HG02763 (cell line): Measurements from ENCODE around the gene HIBADH.
A peak's percentile ranks its signal among the peaks of the same experiment; 100 is the strongest.

Experiments used
- ATAC-seq: cut with Tn5 transposase; IDR thresholded peaks from one replicate; pipeline ENCODE4 v1.9.1; 2021; ENCODE audit warnings: mild to moderate bottlenecking, moderate library complexity; ENCODE audit not compliant: unreplicated experiment

The HIBADH gene

DNA sequence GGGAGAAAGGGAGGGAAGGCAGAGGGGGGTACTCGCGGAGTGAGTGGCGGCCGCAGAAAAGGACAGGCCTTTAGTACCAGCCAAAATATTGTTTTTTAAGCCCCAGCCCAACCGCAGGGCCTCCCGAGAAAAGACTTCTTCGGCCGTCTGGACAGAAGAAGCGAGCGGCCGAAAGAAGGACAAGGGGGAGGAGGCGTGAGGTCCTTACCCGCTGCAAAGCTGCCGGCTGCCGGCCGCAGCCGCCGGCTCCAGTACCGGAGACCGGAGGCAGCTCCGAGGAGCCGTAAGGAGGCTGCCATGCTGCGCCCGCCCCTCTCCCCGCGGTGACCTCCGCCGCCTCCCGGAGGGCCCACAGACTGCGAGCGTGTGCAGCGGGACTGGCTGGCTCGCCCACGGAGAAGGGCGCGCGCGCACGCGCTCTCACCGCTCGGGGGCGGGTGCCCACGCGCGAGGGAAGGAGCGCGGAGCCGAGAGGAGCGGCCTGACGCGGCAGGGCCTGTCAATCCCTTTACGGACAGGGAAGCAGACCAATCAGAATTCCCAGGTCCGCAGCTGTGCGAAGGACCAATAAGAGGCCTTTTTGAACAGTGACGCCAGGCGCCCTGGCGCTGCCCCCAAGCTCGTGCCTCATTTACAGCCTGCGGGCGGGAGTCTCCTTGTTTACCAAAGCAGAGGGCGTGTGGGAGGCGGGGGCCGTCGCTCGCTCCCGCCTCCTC lies at the start of gene HIBADH:
Gene HIBADH, minus strand, starts transcription at position 394 of the 716 bp plus-strand sequence. Its CDS starts 95 bp downstream, at position 299.
- peak; percentile 99 for ATAC-seq

DNA sequence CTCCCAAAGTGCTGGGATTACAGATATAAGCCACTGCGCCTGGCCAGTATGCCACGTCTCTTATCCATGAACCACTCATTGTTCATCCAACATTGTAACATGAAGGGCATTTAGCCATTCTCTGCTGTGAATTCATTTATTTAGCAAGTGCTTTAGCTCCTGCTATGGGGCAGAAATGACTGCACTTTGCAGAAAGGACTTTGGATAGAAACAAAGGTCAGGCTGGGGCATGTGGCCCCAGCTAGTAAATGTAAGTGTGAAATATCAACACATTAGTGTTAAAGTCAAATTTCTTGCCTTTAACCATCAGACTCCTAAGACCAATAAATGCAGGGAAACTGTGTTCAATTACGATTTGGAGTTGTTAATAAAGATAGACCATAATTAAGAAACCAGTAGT lies 49.5 kb upstream of the HIBADH start:
- ATAC-seq: no peak

DNA sequence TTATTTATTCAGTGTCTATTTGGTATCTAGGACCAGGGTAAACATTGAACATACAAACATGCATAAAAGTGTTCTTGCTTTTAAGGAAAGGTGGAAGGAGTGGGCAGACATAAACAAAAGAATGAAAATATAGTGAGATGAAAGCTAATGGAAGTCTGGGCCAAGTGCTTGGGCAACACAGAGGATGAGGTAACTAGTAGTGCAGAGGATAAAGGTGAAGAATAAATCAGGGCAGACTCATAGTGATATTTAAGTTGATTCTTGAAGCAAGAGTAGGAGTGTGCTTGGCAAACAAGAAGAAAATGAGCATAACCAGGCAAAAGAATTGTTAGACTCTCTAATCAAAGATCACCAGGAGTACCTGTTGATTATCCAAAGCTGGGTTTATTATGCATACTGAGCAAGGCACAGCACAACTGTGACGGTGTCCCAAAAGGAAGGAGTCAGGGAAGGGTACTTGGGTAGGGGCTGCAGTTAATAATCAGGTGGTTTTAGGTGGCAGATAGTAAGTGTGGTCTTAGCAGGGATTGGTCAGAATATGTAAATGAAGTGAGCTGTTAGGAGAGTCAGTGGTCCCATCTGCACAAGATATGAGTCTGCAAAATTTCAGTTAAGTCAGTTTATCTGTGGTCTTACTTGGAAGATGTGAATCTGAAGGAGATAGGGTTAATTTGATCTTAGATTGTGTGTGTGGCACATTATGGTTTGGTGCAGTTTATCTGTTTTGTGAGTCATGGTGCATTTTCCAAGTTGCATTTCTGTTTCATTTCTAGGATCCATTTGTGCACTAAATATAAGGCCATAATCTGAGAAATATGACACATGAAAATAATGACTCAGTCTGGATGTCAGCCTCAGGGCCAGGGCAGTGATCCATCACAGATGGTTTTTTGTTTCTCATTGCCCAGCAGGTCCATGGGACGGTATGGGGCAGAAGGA lies 46.7 kb upstream of the HIBADH start:
- no peak for ATAC-seq

DNA sequence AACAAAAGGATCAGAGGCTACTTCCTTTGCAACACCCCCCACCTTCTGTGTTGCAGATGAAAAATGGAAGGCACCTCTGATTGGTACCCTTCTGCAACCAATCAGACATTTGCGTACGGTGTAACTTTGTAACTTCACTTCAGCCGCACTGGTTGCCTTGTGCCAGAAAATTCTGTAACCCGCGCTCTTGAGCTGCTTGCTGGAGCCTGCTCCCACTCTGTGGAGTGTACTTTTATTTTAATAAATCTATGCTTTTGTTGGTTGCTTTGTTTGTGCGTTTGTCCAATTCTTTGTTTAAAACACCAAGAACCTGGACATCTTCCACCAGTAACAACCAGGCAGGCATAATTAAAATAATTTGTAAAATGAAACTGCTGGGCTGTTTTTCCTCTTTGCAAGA lies 45.8 kb upstream of the HIBADH start:
- no peak for ATAC-seq

DNA sequence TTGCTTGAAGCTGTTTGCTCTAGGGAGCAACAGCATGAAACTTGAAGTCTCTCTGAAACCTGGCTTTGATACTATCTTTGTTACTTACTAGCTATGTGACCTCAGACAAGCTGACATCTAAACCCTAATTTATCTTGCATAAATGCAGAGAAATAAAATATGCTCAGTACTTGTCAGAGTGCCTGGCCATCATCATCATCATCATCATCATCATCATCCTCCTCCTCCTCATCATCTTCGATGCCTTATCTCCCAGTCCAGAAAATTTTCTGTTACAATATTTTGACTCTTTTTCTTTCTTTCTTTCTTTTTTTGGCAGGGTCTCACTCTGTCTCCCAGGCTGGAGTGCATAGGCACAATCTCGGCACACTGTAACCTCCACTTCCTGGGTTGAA lies 42.5 kb upstream of the HIBADH start:
- ATAC-seq: no peak

DNA sequence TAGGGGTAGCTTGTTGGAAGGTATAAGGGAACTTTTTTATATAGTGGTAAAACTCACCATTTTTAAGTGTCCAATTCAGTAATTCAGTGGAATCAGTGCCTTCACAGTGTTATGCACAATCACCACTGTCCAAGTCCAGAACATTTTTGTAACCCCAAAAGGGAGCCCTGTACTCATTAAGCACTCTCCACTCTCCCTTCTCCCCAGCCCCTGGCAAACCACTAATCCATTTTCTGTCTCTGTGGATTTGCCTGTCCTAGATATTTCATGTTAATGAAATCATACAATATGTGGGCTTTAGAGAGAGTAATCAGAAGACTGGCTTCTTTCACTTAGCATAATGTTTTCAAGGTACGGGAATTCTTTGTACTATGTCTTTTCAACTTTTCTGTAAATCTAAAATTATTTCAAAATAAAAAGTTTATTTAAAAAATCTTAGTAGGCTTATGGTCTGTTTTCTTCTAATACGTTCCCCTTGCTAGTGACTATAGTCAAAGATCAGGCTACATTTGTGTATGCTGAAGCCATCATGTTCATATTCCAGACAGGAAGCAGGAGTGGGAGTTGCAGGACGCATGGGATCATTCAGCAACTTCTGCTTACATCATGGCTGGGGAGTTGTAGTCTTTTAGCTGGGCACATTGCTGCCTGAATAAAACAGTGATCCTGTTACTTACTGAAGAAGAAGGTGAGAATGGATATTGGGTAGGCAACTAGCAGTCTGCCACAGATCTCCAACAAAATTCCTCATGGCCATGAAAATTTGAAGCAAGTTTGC lies 41.9 kb upstream of the HIBADH start:
- ATAC-seq: no peak

DNA sequence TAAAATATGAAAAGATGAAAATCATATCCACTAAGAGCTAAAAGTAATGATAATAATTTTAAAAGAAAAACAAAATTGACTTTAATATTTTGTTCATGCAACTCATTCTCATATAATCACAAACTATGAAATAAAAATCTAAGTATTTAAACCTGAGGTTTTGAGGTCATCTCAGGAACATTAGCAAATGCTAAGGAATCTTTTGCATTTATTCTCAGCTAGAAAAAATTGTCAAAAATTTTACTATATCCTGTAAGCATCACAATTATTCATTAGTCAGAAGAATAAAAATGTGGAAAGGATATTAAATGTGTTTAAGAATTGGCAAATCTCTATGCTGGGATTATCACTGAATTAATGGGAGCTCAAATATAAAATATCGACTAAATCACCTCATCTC lies 40.5 kb upstream of the HIBADH start:
- no peak for ATAC-seq

DNA sequence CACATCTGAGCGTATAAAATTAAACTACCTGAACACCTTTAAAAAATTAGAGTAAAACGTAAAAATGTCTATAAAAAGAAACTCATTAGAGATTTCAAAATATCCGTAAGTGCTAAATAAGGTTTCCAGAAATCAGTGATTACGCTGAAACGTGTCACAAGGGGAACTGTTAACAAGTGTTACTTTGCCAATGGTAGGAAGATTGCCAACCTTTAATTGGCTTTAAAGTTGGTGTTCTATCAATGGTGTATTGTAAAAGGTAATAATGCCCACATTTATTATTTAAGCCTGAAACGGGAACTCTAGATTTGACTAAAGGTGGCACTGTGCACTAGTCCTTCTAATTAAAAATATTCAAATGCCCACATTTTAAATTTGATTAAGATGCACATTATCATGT lies 37.8 kb upstream of the HIBADH start:
- ATAC-seq: no peak

DNA sequence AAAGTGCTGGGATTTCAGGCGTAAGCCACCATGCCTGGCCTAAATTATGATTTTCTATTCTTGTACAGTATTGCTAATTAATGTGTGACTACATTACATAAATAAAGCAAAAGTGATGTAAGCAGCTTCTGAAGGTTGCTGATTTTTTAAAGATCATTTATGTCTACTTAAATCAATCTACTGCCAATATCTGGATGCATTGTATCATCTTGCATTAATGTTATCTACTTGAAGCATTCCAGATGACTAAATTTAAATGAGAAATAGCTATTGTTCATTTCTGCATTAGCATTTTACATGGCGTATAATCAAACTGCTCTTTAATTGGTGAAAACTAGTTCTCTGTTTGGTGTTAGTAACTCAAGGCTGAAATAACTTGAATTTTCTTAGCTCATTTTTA lies 37.1 kb upstream of the HIBADH start:
- ATAC-seq: no peak

DNA sequence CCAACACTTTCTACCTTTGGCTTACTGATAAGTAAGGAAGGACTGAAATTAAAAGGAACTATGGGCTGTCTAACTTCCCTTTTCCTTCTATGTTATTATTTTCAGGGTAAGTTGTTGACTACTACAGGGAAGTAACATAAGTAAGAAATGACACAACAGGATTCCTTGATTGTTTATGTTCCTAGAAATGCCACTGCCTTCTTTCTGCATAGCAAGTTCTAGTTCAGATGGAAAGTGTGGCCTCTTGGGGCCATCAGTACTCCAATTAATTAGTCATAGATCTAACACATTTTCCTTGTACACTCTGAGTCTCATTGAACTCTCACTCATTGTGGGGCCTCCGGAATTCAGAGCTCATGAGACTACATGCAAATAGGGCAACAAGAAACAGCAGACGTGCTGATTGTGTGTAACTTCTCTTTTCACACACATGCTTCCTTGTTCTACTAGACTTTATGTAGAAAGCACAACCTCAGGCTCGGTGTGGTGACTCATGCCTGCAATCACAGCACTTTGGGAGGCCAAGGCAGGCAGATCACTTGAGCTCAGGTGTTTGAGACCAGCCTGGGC lies 35.3 kb upstream of the HIBADH start:
- ATAC-seq: peak; percentile 67

DNA sequence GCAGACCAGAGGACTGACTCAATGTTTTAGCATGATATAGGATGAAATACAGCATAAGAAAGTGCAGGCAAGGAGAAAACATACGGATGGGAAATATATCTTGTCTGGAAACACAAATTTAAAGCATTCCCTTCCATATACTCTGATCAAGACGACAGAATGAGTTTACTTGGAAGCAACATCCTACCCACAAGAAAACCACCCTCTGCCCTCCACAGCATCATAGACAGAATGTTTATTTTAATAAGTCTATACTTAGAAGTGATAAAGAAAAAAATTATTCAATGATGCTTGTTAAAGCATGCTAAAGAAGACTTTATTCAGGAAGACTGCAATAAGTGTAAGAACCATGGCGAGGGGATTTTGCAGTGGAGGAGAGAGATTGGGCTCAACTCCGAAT lies 32.4 kb upstream of the HIBADH start:
- no peak for ATAC-seq

DNA sequence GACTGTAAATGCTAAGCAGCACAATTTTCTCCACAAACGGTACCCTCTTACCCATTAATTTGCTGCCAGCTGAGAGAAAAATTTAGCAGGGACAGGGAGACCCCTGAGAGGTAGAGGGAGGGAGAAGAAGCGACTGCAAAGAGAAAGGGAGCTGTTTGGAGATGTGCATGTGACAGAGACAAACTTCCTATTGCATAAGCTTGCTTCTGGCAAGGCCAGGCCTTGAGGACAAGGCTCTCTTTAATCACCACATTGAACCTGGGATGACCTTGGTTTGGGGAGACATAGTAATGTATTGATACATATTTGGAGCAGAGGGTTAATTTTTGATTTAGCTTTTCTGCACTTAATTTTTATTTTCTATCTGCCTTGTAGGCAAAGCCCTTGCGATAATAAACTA lies 31.1 kb upstream of the HIBADH start:
- no peak for ATAC-seq

DNA sequence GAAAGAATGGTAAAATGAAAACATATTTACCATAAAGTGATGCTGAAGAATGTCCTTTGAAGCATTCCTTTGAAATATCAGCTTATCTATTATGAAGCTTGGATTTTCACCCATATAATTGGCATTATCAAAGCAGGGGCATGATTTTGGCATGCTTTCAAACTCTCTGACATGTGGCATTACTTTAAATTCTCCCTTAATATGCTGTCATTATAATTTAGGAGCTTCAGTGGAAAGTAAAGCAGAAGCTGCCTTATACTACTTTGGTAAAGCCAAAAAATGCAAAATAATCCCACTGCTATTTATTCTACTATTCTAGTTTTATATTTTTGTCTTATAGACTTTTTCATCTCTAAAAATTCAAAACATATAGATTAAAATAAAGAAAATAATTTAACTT lies 28.0 kb upstream of the HIBADH start:
- no peak for ATAC-seq

DNA sequence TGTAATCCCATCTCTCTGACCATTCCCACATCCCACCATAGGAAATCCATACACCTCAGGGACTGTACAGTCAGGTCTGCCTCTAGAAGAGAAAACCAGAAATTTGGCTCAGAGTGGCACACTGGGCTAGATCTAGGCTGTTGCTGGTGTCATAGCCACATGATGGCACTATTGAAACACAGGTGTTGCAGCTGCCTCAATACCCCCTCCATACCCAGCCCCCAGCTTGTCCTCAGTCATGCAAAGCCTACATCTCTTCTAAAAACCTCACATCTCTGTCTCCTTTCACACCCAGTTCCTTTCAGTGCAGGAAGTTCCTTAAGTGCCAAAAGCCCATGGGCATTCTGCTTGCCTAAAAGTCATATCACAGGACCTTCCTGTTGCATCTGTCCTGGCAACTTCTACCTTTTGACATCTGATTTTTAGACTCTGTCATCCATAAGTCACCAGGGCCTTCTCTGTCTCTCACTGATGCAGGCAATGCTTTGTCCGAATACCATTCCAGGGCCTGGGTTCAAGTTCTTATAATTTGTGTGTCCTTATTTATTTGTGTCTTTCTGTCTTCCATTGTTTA lies 27.0 kb upstream of the HIBADH start:
- no peak for ATAC-seq

DNA sequence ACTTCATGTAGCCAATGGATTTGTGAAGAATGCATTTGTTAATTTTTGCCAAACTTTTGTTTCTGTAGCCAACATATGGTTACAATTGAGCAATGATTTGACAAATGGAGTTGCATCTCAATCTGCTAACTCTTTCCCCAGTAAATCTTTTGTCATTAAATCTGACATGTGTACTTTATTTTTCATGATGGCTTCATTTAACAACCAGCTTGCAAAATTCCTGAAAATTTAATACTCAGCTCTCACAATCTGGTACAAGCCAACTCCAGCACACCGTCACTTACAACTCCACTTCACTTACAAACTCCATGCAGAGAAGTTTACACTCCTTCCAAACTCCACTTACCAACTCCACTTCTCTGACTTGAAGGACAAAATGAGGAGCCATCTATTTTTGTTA lies 26.5 kb upstream of the HIBADH start:
- ATAC-seq: no peak

DNA sequence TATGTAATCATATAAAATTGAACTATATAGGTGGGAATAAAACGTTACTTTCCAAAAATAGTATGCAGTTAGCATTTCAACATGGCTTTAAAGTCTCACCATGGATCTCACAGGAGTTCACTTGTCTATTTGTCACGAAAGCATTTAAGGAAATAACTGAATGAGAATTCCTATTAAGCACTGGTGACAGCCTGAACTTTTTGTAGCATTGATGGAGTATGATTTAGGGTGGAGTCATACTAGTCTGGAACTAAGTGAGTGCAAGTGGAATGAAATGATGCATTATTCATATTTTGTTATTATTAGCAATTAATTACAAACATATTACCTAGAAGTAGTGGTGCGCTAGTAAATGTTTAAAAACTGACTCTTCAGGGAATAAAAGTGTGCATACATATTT lies 26.0 kb upstream of the HIBADH start:
- no peak for ATAC-seq

DNA sequence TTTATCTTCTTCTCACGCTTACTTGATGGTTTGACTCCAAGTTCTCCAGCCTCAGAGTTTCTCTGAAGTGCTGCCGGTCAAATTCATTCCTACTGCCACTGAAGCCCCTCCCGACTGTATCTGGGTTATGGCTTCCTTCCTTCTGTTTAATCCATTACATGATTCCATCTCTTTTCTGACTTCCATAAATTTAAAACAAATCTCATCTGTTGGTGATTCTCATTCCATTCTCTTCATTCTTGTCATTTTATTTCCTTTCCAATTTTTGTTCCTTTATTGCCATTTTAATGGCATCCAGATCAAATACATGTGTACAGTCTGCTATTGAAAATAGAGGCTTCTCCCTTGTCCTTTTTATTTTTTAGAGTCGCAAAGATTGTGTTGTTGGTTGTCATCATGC lies 25.4 kb upstream of the HIBADH start:
- no peak for ATAC-seq

DNA sequence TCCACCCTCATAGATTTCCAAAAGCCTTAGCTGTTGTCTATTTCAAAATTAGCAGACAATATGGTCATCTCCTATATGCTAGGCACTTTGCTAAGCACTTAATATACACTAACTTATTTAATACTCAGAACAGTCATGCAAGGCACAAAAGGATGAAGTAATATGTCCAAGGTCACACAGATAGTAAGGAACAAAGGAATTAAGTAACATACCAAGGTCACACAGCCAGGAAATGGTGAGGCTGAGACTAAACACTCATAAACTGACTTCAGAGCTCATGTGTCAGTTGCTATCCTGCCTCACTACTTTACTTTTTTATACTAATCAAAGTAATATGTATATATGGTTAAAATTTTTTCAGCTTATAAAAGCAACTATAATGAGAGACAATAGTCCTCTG lies 23.6 kb upstream of the HIBADH start:
- ATAC-seq: no peak

DNA sequence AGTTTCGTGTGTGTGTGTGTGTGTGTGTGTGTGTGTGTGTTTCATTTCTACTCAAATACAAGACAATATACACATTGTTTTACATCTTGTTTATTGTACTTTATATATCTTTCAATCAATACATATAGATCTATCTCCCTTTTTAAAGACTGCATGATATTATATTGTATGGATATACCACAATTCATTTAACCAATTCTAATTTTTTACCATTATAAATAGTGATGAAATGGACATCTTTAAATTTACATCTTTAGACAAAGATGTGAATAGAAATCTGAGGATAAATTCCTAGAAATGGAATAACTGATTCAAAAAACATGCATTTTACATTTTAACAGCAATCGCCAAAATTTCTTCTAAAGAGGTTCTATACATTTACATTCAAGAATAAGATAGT lies 23.2 kb upstream of the HIBADH start:
- ATAC-seq: no peak

DNA sequence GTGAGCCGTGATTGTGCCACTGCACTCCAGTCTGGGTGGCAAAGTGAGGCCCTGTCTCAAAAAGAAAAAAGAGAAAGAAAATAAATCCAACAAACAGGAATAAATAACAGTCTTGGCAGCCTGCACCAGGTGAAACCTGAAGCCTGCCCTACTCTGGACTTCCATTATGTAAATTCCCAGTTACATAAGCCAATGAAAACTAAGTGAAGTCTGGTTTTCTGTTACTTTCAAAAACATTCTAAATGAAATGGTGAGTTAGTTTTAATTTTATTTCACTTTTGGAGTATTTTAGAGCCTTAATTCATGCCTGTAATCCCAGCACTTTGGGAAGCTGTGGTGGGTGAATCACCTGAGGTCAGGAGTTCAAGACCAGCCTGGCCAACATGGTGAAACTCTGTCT lies 22.5 kb upstream of the HIBADH start:
- ATAC-seq: no peak

DNA sequence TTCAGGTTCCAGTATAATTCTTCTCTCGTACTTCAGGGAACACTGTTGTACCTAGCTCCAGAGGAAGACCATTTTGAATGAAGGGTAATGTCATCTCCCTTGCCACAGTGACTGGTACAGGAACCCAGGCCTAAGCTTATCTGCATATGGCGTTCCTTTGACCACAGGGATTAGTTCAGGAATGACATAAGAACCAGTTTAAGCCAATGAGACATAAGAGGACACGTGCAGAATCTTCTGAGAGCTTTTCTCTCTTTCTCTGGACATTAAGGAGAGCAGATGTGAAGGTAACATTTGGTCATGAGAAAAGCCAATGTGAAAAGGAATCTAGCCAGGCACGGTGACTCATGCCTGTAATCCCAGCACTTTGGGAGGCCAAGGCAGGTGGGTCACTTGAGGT lies 21.8 kb upstream of the HIBADH start:
- no peak for ATAC-seq
